HEK293 (cell line): Measurements from ENCODE around the gene MZB1.
A peak's percentile ranks its signal among the peaks of the same experiment; 100 is the strongest.

ENCODE experiments used
- CTCF ChIA-PET: fragments of 350-600 bp; formaldehyde crosslinking; extraction: SDS; loops from one replicate; lab custom pipeline; 2021; ENCODE audit warnings: antibody characterized with exemption; lab: Yijun Ruan, JAX
- POLR2A ChIA-PET: fragments of 300-600 bp; formaldehyde crosslinking; extraction: SDS; loops from one replicate; lab custom pipeline; 2020; ENCODE audit warnings: antibody characterized with exemption, inconsistent platforms; lab: Yijun Ruan, JAX
- H3K27ac ChIP-seq: fragments of 200-500 bp; sonication (Bioruptor generic); 2 replicates; pipeline ENCODE4 v1.5.1; 2014; ENCODE audit warnings: low read depth, low read length, control low read depth, inconsistent platforms; ENCODE audit errors: extremely low read depth
- H3K36me3 ChIP-seq, 2 experiments: fragments of 200-500 bp in 1 of 2; sonication (Bioruptor generic) in 1 of 2; 1 replicate in 1 of 2; 2 replicates in 1 of 2; pipeline ENCODE4 v1.5.1; 2014 to 2017; ENCODE audit warnings: inconsistent platforms in 2 of 2, low read length in 2 of 2; ENCODE audit not compliant: control insufficient read depth in 2 of 2, insufficient read depth in 1 of 2
- H3K4me1 ChIP-seq: fragments of 200-500 bp; sonication (Bioruptor generic); 2 replicates; pipeline ENCODE4 v1.5.1; 2014; ENCODE audit warnings: mild to moderate bottlenecking, low read length, inconsistent platforms; ENCODE audit not compliant: control insufficient read depth, insufficient read depth
- H3K4me3 ChIP-seq: 2 replicates; pipeline ENCODE4 v1.5.1; 2011; ENCODE audit warnings: low read depth, mild to moderate bottlenecking, control low read depth, low read length, moderate library complexity
- H3K9me3 ChIP-seq: fragments of 200-500 bp; sonication (Bioruptor generic); 2 replicates; pipeline ENCODE4 v1.5.1; 2014; ENCODE audit warnings: low read depth, low read length, inconsistent platforms; ENCODE audit not compliant: control insufficient read depth, insufficient read depth
- GLIS1 ChIP-seq: fragments of 450-650 bp; formaldehyde crosslinking; IDR thresholded peaks from 2 replicates; pipeline ENCODE4 v1.5.1; 2016; ENCODE audit warnings: missing biosample characterization, missing genetic modification characterization
- KLF9 ChIP-seq: fragments of 450-650 bp; formaldehyde crosslinking; IDR thresholded peaks from 2 replicates; pipeline ENCODE4 v1.5.1; 2016; ENCODE audit warnings: missing biosample characterization, missing genetic modification characterization, low read depth
- MYNN ChIP-seq: fragments of 450-650 bp; formaldehyde crosslinking; IDR thresholded peaks from 2 replicates; pipeline ENCODE4 v1.5.1; 2016; ENCODE audit warnings: missing biosample characterization, missing genetic modification characterization, borderline replicate concordance
- TRIM28 ChIP-seq: IDR thresholded peaks from 2 replicates; pipeline ENCODE4 v1.6.1; 2011; ENCODE audit warnings: low read length, control low read depth, borderline replicate concordance
- ZFP3 ChIP-seq: fragments of 450-650 bp; formaldehyde crosslinking; IDR thresholded peaks from 2 replicates; pipeline ENCODE4 v1.5.1; 2016; ENCODE audit warnings: low read depth, missing biosample characterization, missing genetic modification characterization
- ZNF146 ChIP-seq: fragments of 450-650 bp; formaldehyde crosslinking; IDR thresholded peaks from 2 replicates; pipeline ENCODE4 v1.5.1; 2016; ENCODE audit warnings: missing biosample characterization, missing genetic modification characterization
- ZNF2 ChIP-seq: fragments of 450-650 bp; formaldehyde crosslinking; IDR thresholded peaks from 2 replicates; pipeline ENCODE4 v1.5.1; 2016; ENCODE audit warnings: missing biosample characterization, missing genetic modification characterization
- ZNF324 ChIP-seq: fragments of 450-650 bp; formaldehyde crosslinking; IDR thresholded peaks from 2 replicates; pipeline ENCODE4 v1.5.1; 2016; ENCODE audit warnings: missing biosample characterization, missing genetic modification characterization
- ZNF558 ChIP-seq: fragments of 450-650 bp; formaldehyde crosslinking; IDR thresholded peaks from 2 replicates; pipeline ENCODE4 v1.5.1; 2016; ENCODE audit warnings: missing biosample characterization, missing genetic modification characterization
- ZNF585B ChIP-seq: fragments of 450-650 bp; formaldehyde crosslinking; IDR thresholded peaks from 2 replicates; pipeline ENCODE4 v1.5.1; 2016; ENCODE audit warnings: missing biosample characterization, missing genetic modification characterization
- ZNF623 ChIP-seq: fragments of 450-650 bp; formaldehyde crosslinking; IDR thresholded peaks from 2 replicates; pipeline ENCODE4 v1.5.1; 2016; ENCODE audit warnings: missing biosample characterization, missing genetic modification characterization
- ZNF677 ChIP-seq: fragments of 450-650 bp; IDR thresholded peaks from 2 replicates; pipeline ENCODE4 v1.5.0; 2018; ENCODE audit warnings: missing biosample characterization, mild to moderate bottlenecking, missing genetic modification characterization, moderate library complexity
- TF ChIP-seq, protein P1 (sequence below): fragments of 450-650 bp; formaldehyde crosslinking; IDR thresholded peaks from 2 replicates; pipeline ENCODE4 v1.5.1; 2016; ENCODE audit warnings: missing biosample characterization, missing genetic modification characterization, low read depth
- TF ChIP-seq, protein P2 (sequence below): fragments of 450-650 bp; formaldehyde crosslinking; IDR thresholded peaks from 2 replicates; pipeline ENCODE4 v1.5.1; 2017; ENCODE audit warnings: missing biosample characterization, missing genetic modification characterization
- TF ChIP-seq, protein P3 (sequence below): fragments of 450-650 bp; formaldehyde crosslinking; IDR thresholded peaks from 2 replicates; pipeline ENCODE4 v1.5.1; 2017; ENCODE audit warnings: missing biosample characterization, missing genetic modification characterization
- TF ChIP-seq, protein P4 (sequence below): IDR thresholded peaks from 2 replicates; pipeline ENCODE4 v1.6.1; 2011; ENCODE audit warnings: mild to moderate bottlenecking, low read depth, low read length, borderline replicate concordance

The MZB1 gene

DNA sequence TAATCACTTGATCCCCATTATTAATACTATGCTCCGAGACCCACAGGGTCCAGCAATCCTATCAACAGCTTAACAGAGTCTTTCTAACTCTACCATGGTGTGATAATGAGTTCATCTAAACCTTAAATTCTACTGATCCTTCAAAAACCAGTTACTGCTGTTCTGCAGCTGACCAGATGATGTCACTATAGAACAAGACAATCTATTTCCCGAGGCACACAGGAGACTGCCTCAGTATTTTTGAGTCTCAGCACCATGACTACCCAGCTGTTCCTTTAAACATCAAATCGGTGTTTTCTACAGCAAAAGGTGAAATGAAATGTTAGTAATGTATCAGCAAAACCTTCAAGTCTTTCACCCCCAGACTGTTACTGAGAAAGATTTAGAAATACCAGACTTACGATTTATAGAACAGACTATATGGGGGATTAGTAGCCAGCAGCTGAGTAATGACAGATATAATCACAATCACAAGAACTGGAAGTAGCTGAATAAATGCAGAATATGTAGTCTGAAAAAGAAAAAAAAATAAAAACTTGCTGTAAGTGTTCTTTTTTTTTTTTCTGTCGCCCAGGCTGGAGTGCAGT, 32.7 kb upstream of the MZB1 start (continued):
- TF ChIP-seq, protein P1, sequence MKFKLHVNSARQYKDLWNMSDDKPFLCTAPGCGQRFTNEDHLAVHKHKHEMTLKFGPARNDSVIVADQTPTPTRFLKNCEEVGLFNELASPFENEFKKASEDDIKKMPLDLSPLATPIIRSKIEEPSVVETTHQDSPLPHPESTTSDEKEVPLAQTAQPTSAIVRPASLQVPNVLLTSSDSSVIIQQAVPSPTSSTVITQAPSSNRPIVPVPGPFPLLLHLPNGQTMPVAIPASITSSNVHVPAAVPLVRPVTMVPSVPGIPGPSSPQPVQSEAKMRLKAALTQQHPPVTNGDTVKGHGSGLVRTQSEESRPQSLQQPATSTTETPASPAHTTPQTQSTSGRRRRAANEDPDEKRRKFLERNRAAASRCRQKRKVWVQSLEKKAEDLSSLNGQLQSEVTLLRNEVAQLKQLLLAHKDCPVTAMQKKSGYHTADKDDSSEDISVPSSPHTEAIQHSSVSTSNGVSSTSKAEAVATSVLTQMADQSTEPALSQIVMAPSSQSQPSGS (tag by site-specific recombination) = peak; percentile 97
- TF ChIP-seq ZNF146 (tag by site-specific recombination) = no peak
- TF ChIP-seq ZNF558 (tag by site-specific recombination) = no peak
- TF ChIP-seq ZNF623 = 0 out of 2 replicates have a peak, but pooled peaks have one; percentile 3
- no peak for TF ChIP-seq ZNF324 (tag by site-specific recombination)
- no peak for TF ChIP-seq ZFP3 (tag by site-specific recombination)
- no peak for TF ChIP-seq TRIM28
- TF ChIP-seq, protein P2, sequence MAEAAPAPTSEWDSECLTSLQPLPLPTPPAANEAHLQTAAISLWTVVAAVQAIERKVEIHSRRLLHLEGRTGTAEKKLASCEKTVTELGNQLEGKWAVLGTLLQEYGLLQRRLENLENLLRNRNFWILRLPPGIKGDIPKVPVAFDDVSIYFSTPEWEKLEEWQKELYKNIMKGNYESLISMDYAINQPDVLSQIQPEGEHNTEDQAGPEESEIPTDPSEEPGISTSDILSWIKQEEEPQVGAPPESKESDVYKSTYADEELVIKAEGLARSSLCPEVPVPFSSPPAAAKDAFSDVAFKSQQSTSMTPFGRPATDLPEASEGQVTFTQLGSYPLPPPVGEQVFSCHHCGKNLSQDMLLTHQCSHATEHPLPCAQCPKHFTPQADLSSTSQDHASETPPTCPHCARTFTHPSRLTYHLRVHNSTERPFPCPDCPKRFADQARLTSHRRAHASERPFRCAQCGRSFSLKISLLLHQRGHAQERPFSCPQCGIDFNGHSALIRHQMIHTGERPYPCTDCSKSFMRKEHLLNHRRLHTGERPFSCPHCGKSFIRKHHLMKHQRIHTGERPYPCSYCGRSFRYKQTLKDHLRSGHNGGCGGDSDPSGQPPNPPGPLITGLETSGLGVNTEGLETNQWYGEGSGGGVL (tag by site-specific recombination) = no peak
- TF ChIP-seq ZNF2 (tag by site-specific recombination) = peak; percentile 47; the same call in 1 of the 2 replicates

DNA sequence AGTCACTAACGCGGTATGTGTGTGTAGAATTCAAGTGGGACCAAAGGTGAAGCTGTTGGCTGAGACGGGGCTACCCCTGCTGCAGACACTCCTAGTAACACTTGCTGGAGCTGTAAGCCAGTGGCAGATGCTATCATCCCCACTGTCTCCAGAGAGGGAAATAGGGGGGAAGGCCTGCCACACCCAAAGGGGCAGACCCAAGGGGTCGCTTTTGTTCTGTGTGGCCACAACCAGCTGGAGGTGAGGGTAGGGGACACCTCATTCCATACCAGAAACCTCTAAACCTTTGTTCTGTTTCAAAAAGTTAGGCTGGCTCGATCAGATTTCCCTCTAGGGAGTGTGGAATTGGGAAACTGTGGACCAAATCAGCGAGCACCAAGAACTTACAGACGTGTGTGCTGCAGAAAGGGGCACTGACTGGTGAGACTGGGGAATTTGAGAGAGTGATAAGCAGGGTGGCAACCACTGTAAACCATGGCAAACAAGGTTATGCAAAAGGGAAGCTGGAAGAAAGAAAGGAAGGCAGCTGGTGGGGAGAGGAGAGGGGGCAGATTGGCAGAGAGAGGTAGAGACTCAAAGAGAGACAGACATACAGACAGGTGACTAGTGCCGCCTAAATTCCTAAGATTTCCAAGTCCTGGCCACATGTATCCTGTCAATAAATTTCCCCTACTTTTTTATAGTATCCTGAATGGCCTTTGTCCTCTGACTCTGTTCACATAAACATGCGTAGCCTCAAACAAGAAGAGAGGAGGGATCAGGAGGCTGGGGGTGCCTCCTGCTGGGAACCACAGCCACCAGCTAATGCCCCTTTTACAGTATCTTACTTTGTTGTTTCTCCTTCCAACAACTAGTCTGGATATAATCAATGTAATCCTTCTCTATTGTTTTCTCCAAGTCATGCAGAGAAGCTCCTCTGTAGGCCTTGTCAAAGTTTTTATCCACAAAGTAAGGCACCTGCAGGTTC, 29.8 kb upstream of the MZB1 start:
- TF ChIP-seq MYNN = no peak
- no peak for TF ChIP-seq ZNF585B (tag by site-specific recombination)
- peak; percentile 27; the same call in 1 of the 2 replicates for TF ChIP-seq GLIS1 (tag by site-specific recombination)
- TF ChIP-seq, protein P3, sequence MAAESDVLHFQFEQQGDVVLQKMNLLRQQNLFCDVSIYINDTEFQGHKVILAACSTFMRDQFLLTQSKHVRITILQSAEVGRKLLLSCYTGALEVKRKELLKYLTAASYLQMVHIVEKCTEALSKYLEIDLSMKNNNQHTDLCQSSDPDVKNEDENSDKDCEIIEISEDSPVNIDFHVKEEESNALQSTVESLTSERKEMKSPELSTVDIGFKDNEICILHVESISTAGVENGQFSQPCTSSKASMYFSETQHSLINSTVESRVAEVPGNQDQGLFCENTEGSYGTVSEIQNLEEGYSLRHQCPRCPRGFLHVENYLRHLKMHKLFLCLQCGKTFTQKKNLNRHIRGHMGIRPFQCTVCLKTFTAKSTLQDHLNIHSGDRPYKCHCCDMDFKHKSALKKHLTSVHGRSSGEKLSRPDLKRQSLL (tag by site-specific recombination) = no peak
- no peak for TF ChIP-seq ZNF677 (tag by site-specific recombination)
- TF ChIP-seq, protein P4, sequence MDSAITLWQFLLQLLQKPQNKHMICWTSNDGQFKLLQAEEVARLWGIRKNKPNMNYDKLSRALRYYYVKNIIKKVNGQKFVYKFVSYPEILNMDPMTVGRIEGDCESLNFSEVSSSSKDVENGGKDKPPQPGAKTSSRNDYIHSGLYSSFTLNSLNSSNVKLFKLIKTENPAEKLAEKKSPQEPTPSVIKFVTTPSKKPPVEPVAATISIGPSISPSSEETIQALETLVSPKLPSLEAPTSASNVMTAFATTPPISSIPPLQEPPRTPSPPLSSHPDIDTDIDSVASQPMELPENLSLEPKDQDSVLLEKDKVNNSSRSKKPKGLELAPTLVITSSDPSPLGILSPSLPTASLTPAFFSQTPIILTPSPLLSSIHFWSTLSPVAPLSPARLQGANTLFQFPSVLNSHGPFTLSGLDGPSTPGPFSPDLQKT = no peak
- TF ChIP-seq KLF9 (tag by site-specific recombination) = no peak
- peaks cover 40 to 66% of the 10 kb centered on the region in 2 experiments for H3K36me3 ChIP-seq
- no peak overlapping the region for H3K27ac ChIP-seq
- no peaks in the 10 kb centered on the region for H3K9me3 ChIP-seq
- H3K4me1 ChIP-seq = peaks cover 3% of the 10 kb centered on the region; the same call in 1 of the 2 replicates
- CTCF ChIA-PET = interaction anchor here (0.5 to 9.2 kb wide), 12 partner anchors 8 to 376 kb away, joined by 3 to 246 read pairs (median 4); partner anchors contain the start of gene PSD2
- POLR2A ChIA-PET = no interaction called here
- no peak overlapping the region for H3K4me3 ChIP-seq
